Upper lobe of left lung (tissue), 4 donors: ENCODE data around the gene LMCD1.

ENCODE experiments used
- POLR2A ChIP-seq, 4 donors: fragments of 450-650 bp; IDR thresholded peaks; one replicate each; pipeline ENCODE4 v1.5.1; 2016 to 2017; ENCODE audit warnings: antibody characterized with exemption in 4 of 4, mild to moderate bottlenecking in 2 of 4
- POLR2AphosphoS5 ChIP-seq, 2 donors: sonication (generic); formaldehyde crosslinking; IDR thresholded peaks; one replicate each; pipeline ENCODE4 v1.5.1; 2017; ENCODE audit warnings: antibody characterized with exemption in 2 of 2

GRCh38 chr3:8562081-8562595, 60.5 kb downstream of the LMCD1 start:
- TF ChIP-seq POLR2A (IDR thresholded peaks at IDR 0.05) (no peak), POLR2AphosphoS5 (IDR thresholded peaks at IDR 0.05) (no peak)
